Liver (tissue), 3 donors: Measurements from ENCODE around the gene GPR12.

ENCODE experiments used
- ATF3 ChIP-seq: IDR thresholded peaks from 2 replicates; pipeline ENCODE4 v1.6.1; 2016; ENCODE audit warnings: antibody characterized with exemption
- CTCF ChIP-seq: fragments of 150-350 bp; IDR thresholded peaks from 2 replicates; pipeline ENCODE4 v1.5.1; 2017; ENCODE audit warnings: improper control_type of control experiment, low read depth, low read length; ENCODE audit not compliant: missing input control
- EGR1 ChIP-seq, 2 donors: IDR thresholded peaks; 2 replicates each; pipeline ENCODE4 v1.6.1; 2016 to 2018; ENCODE audit warnings: antibody characterized with exemption in 2 of 2, low read depth in 2 of 2
- FOXA1 ChIP-seq: IDR thresholded peaks from 2 replicates; pipeline ENCODE4 v1.6.1; 2016; ENCODE audit warnings: antibody characterized with exemption
- FOXA2 ChIP-seq: IDR thresholded peaks from 2 replicates; pipeline ENCODE4 v1.6.1; 2016; ENCODE audit warnings: antibody characterized with exemption
- GABPA ChIP-seq, 2 donors: IDR thresholded peaks in 1 of 2; conservative IDR thresholded peaks in 1 of 2; 2 replicates each; pipeline ENCODE4 v1.6.1; 2016; ENCODE audit warnings: antibody characterized with exemption in 2 of 2, mild to moderate bottlenecking in 1 of 2, moderate library complexity in 1 of 2
- HNF4G ChIP-seq: IDR thresholded peaks from 2 replicates; pipeline ENCODE4 v1.6.1; 2016; ENCODE audit warnings: antibody characterized with exemption
- JUND ChIP-seq, 2 donors: IDR thresholded peaks; 2 replicates each; pipeline ENCODE4 v1.6.1; 2016; ENCODE audit warnings: antibody characterized with exemption in 2 of 2
- MAX ChIP-seq: IDR thresholded peaks from 2 replicates; pipeline ENCODE4 v1.6.1; 2016; ENCODE audit warnings: antibody characterized with exemption
- RAD21 ChIP-seq, 2 donors: IDR thresholded peaks; 2 replicates each; pipeline ENCODE4 v1.6.1; 2016; ENCODE audit warnings: antibody characterized with exemption in 2 of 2, mild to moderate bottlenecking in 2 of 2
- RXRA ChIP-seq, 2 donors: IDR thresholded peaks; 2 replicates each; pipeline ENCODE4 v1.6.1; 2017 to 2018; ENCODE audit warnings: antibody characterized with exemption in 2 of 2, mild to moderate bottlenecking in 1 of 2
- SP1 ChIP-seq: IDR thresholded peaks from 2 replicates; pipeline ENCODE4 v1.6.1; 2018; ENCODE audit warnings: antibody characterized with exemption, mild to moderate bottlenecking
- TAF1 ChIP-seq: conservative IDR thresholded peaks from 2 replicates; pipeline ENCODE4 v1.6.1; 2016; ENCODE audit warnings: antibody characterized with exemption, mild to moderate bottlenecking
- YY1 ChIP-seq: IDR thresholded peaks from 2 replicates; pipeline ENCODE4 v1.6.1; 2016; ENCODE audit warnings: antibody characterized with exemption, mild to moderate bottlenecking
- donor health status: healthy.
- donor health status: healthy.

GRCh38 chr13:26716984-26717383, 43.6 kb downstream of the GPR12 start:
- TF ChIP-seq CTCF (no peak), SP1 (no peak), MAX (no peak), RAD21 (IDR thresholded peaks at IDR 0.05) (no peak), GABPA (IDR thresholded peaks at IDR 0.05 in 1 of 2, conservative IDR thresholded peaks at IDR 0.05 in 1 of 2) (no peak), HNF4G (no peak), TAF1 (no peak), RXRA (IDR thresholded peaks at IDR 0.05) (no peak), YY1 (no peak), EGR1 (IDR thresholded peaks at IDR 0.05; ENCODE audit: low read depth in 2 of 2) (no peak), FOXA1 (no peak), ATF3 (no peak), JUND (IDR thresholded peaks at IDR 0.05) (no peak), FOXA2 (no peak)
